SK-N-MC (cell line): ENCODE results near the gene CSNK1G1.

Source experiments
- DNase-seq: peaks from one replicate; pipeline ENCODE4 v3.0.0-alpha.2; 2011; ENCODE audit warnings: low read depth, low spot score
- H3K27ac ChIP-seq: fragments of 200-600 bp; sonication (generic); 2 replicates; pipeline ENCODE4 v1.5.1; 2016; ENCODE audit warnings: mixed run types
- H3K36me3 ChIP-seq: fragments of 200-600 bp; sonication (generic); 2 replicates; pipeline ENCODE4 v1.6.1; 2017; ENCODE audit warnings: antibody characterized with exemption, low read length, mixed read lengths; ENCODE audit not compliant: insufficient read depth
- H3K4me3 ChIP-seq: fragments of 200-600 bp; sonication (generic); 2 replicates; pipeline ENCODE4 v1.5.1; 2016
- H3K9ac ChIP-seq: fragments of 200-600 bp; sonication (generic); 2 replicates; pipeline ENCODE4 v1.8.0; 2017; ENCODE audit warnings: mixed run types, mixed read lengths; ENCODE audit not compliant: insufficient read length
- H3K9me3 ChIP-seq: fragments of 200-600 bp; sonication (generic); 2 replicates; pipeline ENCODE4 v1.6.1; 2017; ENCODE audit warnings: low read depth, mild to moderate bottlenecking, antibody characterized with exemption, low read length, moderate library complexity, mixed read lengths
- EZH2 ChIP-seq: fragments of 200-600 bp; sonication (generic); IDR thresholded peaks from one replicate; pipeline ENCODE4 v1.6.1; 2017; ENCODE audit warnings: antibody characterized with exemption
- FOXP2 ChIP-seq: optimal IDR thresholded peaks from 2 replicates; pipeline ENCODE3; 2011; ENCODE audit warnings: mild to moderate bottlenecking, moderate library complexity; ENCODE audit not compliant: insufficient read depth; ENCODE audit errors: extremely low read length, control extremely low read depth
- POLR2AphosphoS5 ChIP-seq: IDR thresholded peaks from 2 replicates; pipeline ENCODE4 v1.6.1; 2012; ENCODE audit warnings: mild to moderate bottlenecking, low read depth, low read length, borderline replicate concordance

The CSNK1G1 gene

DNA sequence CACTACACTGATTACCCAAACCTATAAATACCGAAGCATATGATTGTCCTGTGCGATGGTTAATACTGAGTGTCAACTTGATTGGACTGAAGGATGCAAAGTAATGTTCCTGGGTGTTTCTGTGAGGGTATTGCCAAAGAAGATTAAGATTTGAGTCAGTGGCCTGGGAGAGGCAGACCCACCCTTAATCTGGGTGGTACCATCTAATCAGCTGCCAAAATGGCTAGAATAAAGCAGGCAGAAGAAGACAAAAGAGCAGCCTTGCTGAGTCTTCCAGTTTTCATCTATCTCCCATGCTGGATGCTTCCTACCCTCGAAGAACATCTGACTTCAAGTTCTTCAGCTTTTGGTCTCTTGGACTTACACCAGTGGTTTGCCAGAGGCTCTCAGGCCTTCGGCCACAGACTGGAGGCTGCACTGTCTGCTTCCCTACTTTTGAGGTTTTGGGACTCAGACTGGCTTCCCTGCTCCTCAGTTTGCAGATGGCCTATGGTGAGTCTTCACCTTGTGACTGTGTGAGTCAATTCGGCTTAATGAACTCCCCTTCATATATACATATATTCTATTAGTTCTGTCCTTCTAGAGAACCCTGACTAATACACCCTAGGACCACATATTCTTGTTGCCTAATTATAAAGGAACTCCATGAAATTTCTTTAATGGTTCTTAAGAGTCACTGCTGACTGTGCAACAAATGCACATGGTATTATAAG, 31.7 kb downstream of the CSNK1G1 start:
- no peak overlapping the region for H3K9ac ChIP-seq
- H3K9me3 ChIP-seq, result no peaks in the 10 kb centered on the region
- H3K27ac ChIP-seq, result no peak overlapping the region
- DNase-seq, result no peak
- H3K4me3 ChIP-seq, result no peak overlapping the region
- TF ChIP-seq EZH2 (no peak), POLR2AphosphoS5 (no peak), FOXP2 (no peak)
- no peaks in the 10 kb centered on the region for H3K36me3 ChIP-seq

- Histone ChIP-seq H3K4me3 (no peak overlapping the region), H3K9ac (no peak overlapping the region), H3K9me3 (no peaks in the 10 kb centered on the region), H3K36me3 (no peaks in the 10 kb centered on the region), H3K27ac (peak overlapping the region; percentile 6; the same call in 1 of the 2 replicates)
- no peak for DNase-seq
- no peak for TF ChIP-seq POLR2AphosphoS5
- TF ChIP-seq EZH2, result no peak
- no peak for TF ChIP-seq FOXP2
Measured at GRCh38 chr15:64315216-64315615, 40.8 kb downstream of the CSNK1G1 start.

- H3K36me3 ChIP-seq, result no peaks in the 10 kb centered on the region
- peak overlapping the region; percentile 6; the same call in 1 of the 2 replicates for H3K27ac ChIP-seq
- no peaks in the 10 kb centered on the region for H3K9me3 ChIP-seq
- DNase-seq, result peak; percentile 14
- TF ChIP-seq FOXP2 (no peak), EZH2 (no peak), POLR2AphosphoS5 (no peak)
- no peak overlapping the region for H3K9ac ChIP-seq
- H3K4me3 ChIP-seq, result no peak overlapping the region
Measured at GRCh38 chr15:64314456-64314855, 41.5 kb downstream of the CSNK1G1 start.

DNA sequence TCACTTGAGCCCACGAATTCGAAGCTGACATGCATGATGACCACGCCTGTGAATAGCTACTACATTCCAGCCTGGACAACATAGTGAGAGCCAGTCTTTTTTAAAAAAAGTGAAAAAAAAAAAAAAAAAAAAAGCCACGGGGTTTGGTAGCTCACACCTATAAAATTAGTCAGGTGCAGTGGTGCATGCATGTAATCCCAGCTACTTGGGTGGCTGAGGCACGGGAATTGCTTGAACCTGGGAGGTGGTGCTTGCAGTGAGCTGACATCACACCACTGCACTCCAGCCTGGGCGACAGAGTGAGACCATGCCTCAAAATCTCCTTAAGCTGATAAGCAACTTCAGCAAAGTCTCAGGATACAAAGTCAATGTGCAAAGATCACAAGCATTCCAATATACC, 44.4 kb downstream of the CSNK1G1 start:
- no peak for DNase-seq
- H3K4me3 ChIP-seq, result no peak overlapping the region
- TF ChIP-seq POLR2AphosphoS5 (no peak), FOXP2 (no peak), EZH2 (no peak)
- H3K27ac ChIP-seq, result no peak overlapping the region
- H3K9me3 ChIP-seq, result no peaks in the 10 kb centered on the region
- H3K36me3 ChIP-seq, result no peaks in the 10 kb centered on the region
- no peak overlapping the region for H3K9ac ChIP-seq

GRCh38 chr15:64310036-64310435, 45.9 kb downstream of the CSNK1G1 start:
- Histone ChIP-seq H3K9ac (no peak overlapping the region), H3K27ac (no peak overlapping the region), H3K36me3 (0 out of 2 replicates have a peak, but pooled peaks cover 1% of the 10 kb centered on the region), H3K4me3 (no peak overlapping the region), H3K9me3 (no peaks in the 10 kb centered on the region)
- no peak for TF ChIP-seq POLR2AphosphoS5
- TF ChIP-seq EZH2, result no peak
- TF ChIP-seq FOXP2, result no peak
- DNase-seq, result no peak

DNA sequence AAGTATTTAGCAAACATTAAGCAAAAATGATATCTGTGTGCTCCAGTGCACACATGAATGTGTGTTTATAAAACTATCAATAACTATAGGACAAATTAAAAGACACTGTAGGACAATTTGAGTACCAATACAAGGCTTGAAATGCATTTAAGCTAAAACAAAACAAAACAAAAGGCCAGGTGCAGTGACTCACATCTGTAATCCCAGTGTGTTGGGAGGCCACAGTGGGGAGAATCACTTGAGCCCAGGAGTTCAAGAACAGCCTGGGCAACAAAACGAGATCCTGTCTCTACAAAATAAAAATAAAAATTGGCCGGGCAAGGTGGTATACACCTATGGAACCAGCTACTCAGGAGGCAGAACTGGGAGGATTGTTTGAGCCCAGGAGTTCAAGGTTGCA, 50.7 kb downstream of the CSNK1G1 start:
- H3K9me3 ChIP-seq, result no peaks in the 10 kb centered on the region
- no peak for DNase-seq
- no peak for TF ChIP-seq POLR2AphosphoS5
- no peak for TF ChIP-seq EZH2
- TF ChIP-seq FOXP2, result no peak
- no peak overlapping the region for H3K9ac ChIP-seq
- no peak overlapping the region for H3K4me3 ChIP-seq
- H3K36me3 ChIP-seq, result peaks cover 9% of the 10 kb centered on the region
- no peak overlapping the region for H3K27ac ChIP-seq

GRCh38 chr15:64289550-64289949, 66.4 kb downstream of the CSNK1G1 start:
- TF ChIP-seq FOXP2 (no peak), POLR2AphosphoS5 (no peak), EZH2 (no peak)
- Histone ChIP-seq H3K36me3 (no peaks in the 10 kb centered on the region), H3K9me3 (no peaks in the 10 kb centered on the region), H3K9ac (no peak overlapping the region), H3K4me3 (no peak overlapping the region), H3K27ac (no peak overlapping the region)
- DNase-seq, result no peak

DNA sequence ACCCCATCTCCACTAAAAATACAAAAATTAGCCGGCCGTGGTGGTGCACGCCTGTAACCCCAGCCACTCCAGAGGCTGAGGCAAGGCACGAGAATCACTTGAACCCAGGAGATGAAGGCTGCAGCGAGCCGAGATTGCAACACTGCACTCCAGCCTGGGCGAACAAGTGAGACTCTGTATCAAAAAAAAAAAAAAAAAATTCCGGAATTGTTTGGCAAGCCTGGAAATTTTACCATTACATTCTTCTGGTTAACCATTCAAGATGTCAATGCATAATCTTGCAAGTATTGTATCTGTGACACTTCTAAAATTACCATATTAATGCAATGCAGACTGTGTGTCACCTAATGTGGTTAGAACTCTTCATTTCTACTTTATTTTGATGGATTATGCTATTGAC, 67.0 kb downstream of the CSNK1G1 start:
- H3K9me3 ChIP-seq, result no peaks in the 10 kb centered on the region
- TF ChIP-seq POLR2AphosphoS5 (no peak), FOXP2 (no peak), EZH2 (no peak)
- H3K9ac ChIP-seq, result no peak overlapping the region
- H3K4me3 ChIP-seq, result no peak overlapping the region
- DNase-seq, result no peak
- no peak overlapping the region for H3K27ac ChIP-seq
- no peaks in the 10 kb centered on the region for H3K36me3 ChIP-seq

- no peaks in the 10 kb centered on the region for H3K36me3 ChIP-seq
- TF ChIP-seq EZH2 (no peak), POLR2AphosphoS5 (no peak), FOXP2 (no peak)
- no peak overlapping the region for H3K27ac ChIP-seq
- no peak for DNase-seq
- H3K9ac ChIP-seq, result no peak overlapping the region
- H3K4me3 ChIP-seq, result no peak overlapping the region
- H3K9me3 ChIP-seq, result no peaks in the 10 kb centered on the region
Measured at GRCh38 chr15:64288577-64288976, 67.4 kb downstream of the CSNK1G1 start.
